Pancreas (tissue), 10 donors: ENCODE data around the gene LPAR3. TPM values are rescaled to one million over a fixed set of nuclear protein-coding genes. Genes with fewer than 3 reads are reported as not detected.

ENCODE experiments used
- ATAC-seq, 4 donors: fragments of 200-7000 bp; cut with Tn5 transposase; one replicate each; pipeline versions ENCODE4 v1.8.0 to v1.9.1; 2020; ENCODE audit warnings: mild to moderate bottlenecking in 4 of 4, moderate library complexity in 4 of 4
- DNase-seq, 6 donors: peaks; one replicate each; pipeline ENCODE4 v3.0.0-alpha.2; 2020
- FAIRE-seq: peaks from 2 replicates; lab custom pipeline; 2012; peaks lifted over from hg19 to GRCh38; lab: Jason Lieb, UNC
- H3K27ac ChIP-seq, 4 donors: fragments of 200-600 bp; sonication (generic); 1 replicate in 3 of 4; 2 replicates in 1 of 4; pipeline versions ENCODE4 v1.5.0 to v1.8.0; 2020
- H3K27me3 ChIP-seq, 4 donors: fragments of 200-600 bp; one replicate each; pipeline ENCODE4 v1.8.0; 2021
- H3K36me3 ChIP-seq, 3 donors: fragments of 200-600 bp; sonication (generic) in 1 of 3; one replicate each; pipeline versions ENCODE4 v1.5.0 to v1.8.0; 2020 to 2021
- H3K4me1 ChIP-seq, 3 donors: fragments of 200-600 bp; one replicate each; pipeline ENCODE4 v1.8.0; 2021
- H3K4me3 ChIP-seq, 4 donors: fragments of 200-600 bp; sonication (generic) in 2 of 4; one replicate each; pipeline versions ENCODE4 v1.5.0 to v1.8.0; 2020 to 2021
- H3K9me3 ChIP-seq, 4 donors: fragments of 200-600 bp; one replicate each; pipeline ENCODE4 v1.8.0; 2021
- CTCF ChIP-seq, 4 donors: fragments of 200-600 bp; sonication (generic) in 3 of 4; IDR thresholded peaks; one replicate each; pipeline versions ENCODE4 v1.5.0 to v1.8.0; 2021; ENCODE audit warnings: antibody characterized with exemption in 4 of 4
- WGBS, 2 donors: extraction: QIAGEN DNeasy Blood & Tissue Kit; methylation state at CpG; one replicate each; pipeline ENCODE4 v1.1.7; 2013; 5-methylcytosine and 5-hydroxymethylcytosine counted together
- intact Hi-C, 3 donors: fragments of 100-400 bp; cut with DNase I; formaldehyde crosslinking; loops; one replicate each; pipeline versions ENCODE4 v1.11.1 to v1.14.2; 2022
- polyA plus RNA-seq, 2 donors: library from polyadenylated mRNA; stranded (reverse); fragments of 200-250 nt; gene quantifications; one replicate each; pipeline ENCODE4 v1.2.3, GENCODE V29; 2013
- total RNA-seq, 6 donors: library from RNA; stranded (reverse); fragmentation: NEBNext Ultra II Directional in 4 of 6; extraction: Animal tissue kit (Norgen Biotek cat#: 25700) in 4 of 6; gene quantifications; one replicate each; pipeline versions ENCODE4 v1.2.1 to v1.2.4, GENCODE V29; 2021 to 2023
- donor health status: healthy with polysubstance abuse.
- donor health status: DM: no; HTN: no; CAD: no; lungs with moderate emphysema.
- donor health status: DM: no; HTN: no; CAD: no.
- donor health status: control.
- donor health status: control.
- donor health status: Bipolar disorder and iron deficiency.
- donor health status: DM: yes; HTN: yes; CAD: no.
- donor health status: DM: no; HTN: no; CAD: no.
- donor health status: DM: no; HTN: no; CAD: no.
- donor health status: DM: yes; HTN: yes; CAD: no.

Gene LPAR3
- total and polyA plus RNA-seq, 8 donors: 1.4 to 19.5 (median 11.1) TPM

GRCh38 chr1:84823991-84824390, 69.0 kb downstream of the LPAR3 start:
- Histone ChIP-seq H3K27ac (no peak overlapping the region), H3K36me3 (no peaks in the 10 kb centered on the region), H3K4me3 (no peak overlapping the region), H3K9me3 (no peaks in the 10 kb centered on the region), H3K27me3 (no peaks in the 10 kb centered on the region), H3K4me1 (no peaks in the 10 kb centered on the region)
- FAIRE-seq: no peak
- intact Hi-C loops: no loop called here
- WGBS, 2 donors: 98 to 100% methylated on average over 1 of the region's 1 CpG
- TF ChIP-seq CTCF (IDR thresholded peaks at IDR 0.05): no peak
- ATAC-seq: no peak
- DNase-seq: no peak

GRCh38 chr1:84823511-84823910, 69.5 kb downstream of the LPAR3 start:
- DNase-seq: no peak
- H3K27me3 ChIP-seq: no peaks in the 10 kb centered on the region
- intact Hi-C loops: no loop called here
- ATAC-seq: no peak
- no peak overlapping the region for H3K4me3 ChIP-seq
- H3K27ac ChIP-seq: no peak overlapping the region
- no peaks in the 10 kb centered on the region for H3K36me3 ChIP-seq
- FAIRE-seq: no peak
- no peaks in the 10 kb centered on the region for H3K4me1 ChIP-seq
- no peaks in the 10 kb centered on the region for H3K9me3 ChIP-seq
- no peak for TF ChIP-seq CTCF (IDR thresholded peaks at IDR 0.05)

- intact Hi-C loops: no loop called here
- Histone ChIP-seq H3K9me3 (no peaks in the 10 kb centered on the region), H3K27me3 (no peaks in the 10 kb centered on the region), H3K27ac (no peak overlapping the region), H3K36me3 (no peaks in the 10 kb centered on the region), H3K4me1 (no peaks in the 10 kb centered on the region), H3K4me3 (no peak overlapping the region)
- no peak for ATAC-seq
- FAIRE-seq: no peak
- WGBS, 2 donors: 92 to 94% methylated on average over 9 of the region's 9 CpGs
- no peak for TF ChIP-seq CTCF (IDR thresholded peaks at IDR 0.05)
- no peak for DNase-seq
These were observed 82.7 kb downstream of the LPAR3 start for GRCh38 chr1:84810343-84810742.

- WGBS, 2 donors: 96 to 97% methylated on average over 3 of the region's 3 CpGs
- DNase-seq: no peak
- intact Hi-C loops: no loop called here
- no peaks in the 10 kb centered on the region for H3K4me1 ChIP-seq
- H3K27me3 ChIP-seq: no peaks in the 10 kb centered on the region
- TF ChIP-seq CTCF (IDR thresholded peaks at IDR 0.05): no peak
- H3K36me3 ChIP-seq: no peaks in the 10 kb centered on the region
- FAIRE-seq: no peak
- no peak for ATAC-seq
- H3K4me3 ChIP-seq: no peak overlapping the region
- H3K27ac ChIP-seq: no peak overlapping the region
- H3K9me3 ChIP-seq: no peaks in the 10 kb centered on the region
These were observed 84.0 kb downstream of the LPAR3 start for GRCh38 chr1:84809023-84809422.

- Histone ChIP-seq H3K4me3 (no peak overlapping the region), H3K27me3 (no peaks in the 10 kb centered on the region), H3K27ac (no peak overlapping the region), H3K36me3 (no peaks in the 10 kb centered on the region), H3K4me1 (no peaks in the 10 kb centered on the region), H3K9me3 (no peaks in the 10 kb centered on the region)
- DNase-seq: no peak
- no peak for TF ChIP-seq CTCF (IDR thresholded peaks at IDR 0.05)
- intact Hi-C loops: no loop called here
- 97 to 100% methylated on average over 1 of the region's 1 CpG for WGBS, 2 donors
- no peak for FAIRE-seq
- no peak for ATAC-seq
These were observed 89.4 kb downstream of the LPAR3 start for GRCh38 chr1:84803604-84804003.
